Measurements from ENCODE around the gene PSMD7.
"Not testable (repeated sequence)": the region's sequence is repeated elsewhere in the genome, so short reads cannot be mapped to it uniquely, and the experiment has no call there.

Gene PSMD7

GRCh38 chr16:74307383-74307782, 10.8 kb downstream of the PSMD7 start:
- H3K4me3 ChIP-seq (ENCODE audit: low read depth, low read length), result no peak overlapping the region
- DNase-seq (ENCODE audit: low read depth, low spot score), result no peak
- TF ChIP-seq CTCF (IDR thresholded peaks at IDR 0.05; ENCODE audit: insufficient read depth, low read length, missing control alignments), result no peak
- ChIA-PET POLR2A (no interaction called here), CTCF (interaction anchor here (0.6 to 2.8 kb wide), 4 partner anchors 10 to 349 kb away, joined by 3 to 11 read pairs (median 7); no protein-coding TSS in a partner anchor)

DNA sequence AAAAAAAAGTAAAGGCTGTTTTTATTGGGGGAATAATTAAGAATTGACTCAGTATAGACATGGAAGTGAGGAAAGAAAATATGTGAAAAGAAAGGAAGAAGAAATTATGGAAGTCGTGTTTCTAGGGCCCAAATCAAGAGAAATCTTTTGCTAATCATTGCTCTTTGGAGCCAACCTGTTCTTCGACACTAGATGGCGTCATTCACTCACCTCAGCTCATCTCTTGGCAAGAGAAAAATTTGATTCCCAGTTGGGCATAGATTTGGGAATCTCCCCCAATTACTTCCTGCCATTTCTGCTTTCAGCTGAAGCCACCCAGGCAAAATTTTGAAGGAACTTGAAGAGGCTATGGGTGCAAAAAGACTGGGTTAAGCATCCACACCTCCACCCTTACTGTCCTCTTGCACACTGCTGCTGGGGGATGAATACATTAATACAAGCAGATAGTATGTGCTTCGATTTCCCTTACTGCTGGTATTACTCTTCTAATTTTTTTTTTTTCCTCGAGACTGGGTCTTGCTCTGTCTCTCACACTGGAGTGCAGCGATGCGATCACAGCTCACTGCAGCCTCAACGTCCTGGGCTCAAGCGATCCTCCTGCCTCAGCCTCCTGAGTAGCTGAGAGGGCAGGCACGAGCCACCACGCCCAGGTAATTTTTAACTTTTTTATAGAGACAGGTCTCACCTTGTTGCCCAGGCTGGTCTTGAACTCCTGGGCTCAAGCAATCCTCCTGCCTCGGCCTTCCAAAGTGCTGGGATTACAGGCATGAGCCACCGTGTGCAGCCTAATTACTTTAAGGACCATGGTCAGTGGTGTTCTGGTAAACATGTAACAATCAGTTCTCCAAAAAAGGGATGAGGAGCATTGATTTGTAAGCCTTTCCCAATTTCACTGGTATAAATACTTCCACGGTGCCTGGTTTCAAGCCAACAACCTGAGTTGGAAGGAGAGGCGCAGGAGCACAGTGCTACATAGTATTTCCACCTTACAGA, 13.5 kb downstream of the PSMD7 start:
- TF ChIP-seq CTCF (IDR thresholded peaks at IDR 0.05; ENCODE audit: insufficient read depth, low read length, missing control alignments), result peak; percentile 68
- DNase-seq (ENCODE audit: low read depth, low spot score), result no peak
- POLR2A ChIA-PET, result no interaction called here
- no peak overlapping the region for H3K4me3 ChIP-seq (ENCODE audit: low read depth, low read length)
- CTCF ChIA-PET, result interaction anchor here (0.6 to 1.8 kb wide), 16 partner anchors 9 to 583 kb away, joined by 3 to 18 read pairs (median 3); no protein-coding TSS in a partner anchor

DNA sequence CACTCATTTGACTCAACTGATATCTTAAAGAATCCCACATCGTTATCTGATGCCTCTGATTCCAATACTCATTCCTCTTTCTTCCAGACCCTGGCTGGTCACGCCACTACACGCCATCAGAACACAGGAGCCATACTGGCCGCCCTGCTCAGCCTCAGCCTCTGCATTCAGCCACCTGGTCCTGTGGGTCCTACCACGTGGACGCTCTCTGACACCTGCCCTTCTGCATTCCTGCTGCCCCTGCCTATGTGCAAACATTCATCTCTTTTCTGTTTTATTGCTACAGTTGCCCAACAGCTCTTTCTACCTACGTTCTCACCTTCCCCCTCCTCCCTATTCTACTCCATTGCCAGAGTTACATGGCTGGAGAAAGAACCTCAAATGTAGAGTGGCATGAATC, 18.4 kb downstream of the PSMD7 start:
- ChIA-PET CTCF (no interaction called here), POLR2A (no interaction called here)
- DNase-seq (ENCODE audit: low read depth, low spot score), result no peak
- no peak overlapping the region for H3K4me3 ChIP-seq (ENCODE audit: low read depth, low read length)
- no peak for TF ChIP-seq CTCF (IDR thresholded peaks at IDR 0.05; ENCODE audit: insufficient read depth, low read length, missing control alignments)

DNA sequence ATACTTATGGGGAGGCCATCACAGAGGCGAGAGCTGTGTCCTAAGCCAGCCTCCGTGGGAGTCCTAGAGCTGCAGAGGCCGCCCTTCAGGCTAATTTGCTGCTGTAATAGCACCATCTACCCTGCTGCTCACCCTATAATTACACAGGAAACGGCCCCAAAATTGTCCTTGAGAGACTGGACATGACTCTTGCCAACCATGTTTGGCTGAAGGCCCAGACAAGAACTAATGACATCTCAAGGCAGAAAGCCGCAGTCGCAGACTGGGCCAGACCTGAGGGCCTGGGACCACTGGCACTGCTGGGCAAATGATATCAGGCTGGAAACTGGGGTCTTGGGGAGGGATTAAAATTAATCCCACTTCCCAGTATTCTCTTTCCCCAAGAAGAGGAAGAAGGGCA, 24.1 kb downstream of the PSMD7 start:
- DNase-seq (ENCODE audit: low read depth, low spot score), result no peak
- TF ChIP-seq CTCF (IDR thresholded peaks at IDR 0.05; ENCODE audit: insufficient read depth, low read length, missing control alignments), result no peak
- ChIA-PET CTCF (no interaction called here), POLR2A (no interaction called here)
- no peak overlapping the region for H3K4me3 ChIP-seq (ENCODE audit: low read depth, low read length)

GRCh38 chr16:74321356-74321755, 24.7 kb downstream of the PSMD7 start:
- TF ChIP-seq CTCF (IDR thresholded peaks at IDR 0.05; ENCODE audit: insufficient read depth, low read length, missing control alignments), result no peak
- no peak for DNase-seq (ENCODE audit: low read depth, low spot score)
- POLR2A ChIA-PET, result no interaction called here
- H3K4me3 ChIP-seq (ENCODE audit: low read depth, low read length), result no peak overlapping the region
- CTCF ChIA-PET, result no interaction called here

GRCh38 chr16:74322301-74322710, 25.7 kb downstream of the PSMD7 start:
- CTCF ChIA-PET, result interaction anchor here (0.8 kb wide), 1 partner anchor 13 kb away, joined by 3 read pairs; no protein-coding TSS in a partner anchor
- POLR2A ChIA-PET, result interaction anchor here (0.6 kb wide), 1 partner anchor 784 kb away, joined by 3 read pairs; no protein-coding TSS in a partner anchor
- no peak for DNase-seq (ENCODE audit: low read depth, low spot score)
- no peak for TF ChIP-seq CTCF (IDR thresholded peaks at IDR 0.05; ENCODE audit: insufficient read depth, low read length, missing control alignments)
- H3K4me3 ChIP-seq (ENCODE audit: low read depth, low read length), result no peak overlapping the region

DNA sequence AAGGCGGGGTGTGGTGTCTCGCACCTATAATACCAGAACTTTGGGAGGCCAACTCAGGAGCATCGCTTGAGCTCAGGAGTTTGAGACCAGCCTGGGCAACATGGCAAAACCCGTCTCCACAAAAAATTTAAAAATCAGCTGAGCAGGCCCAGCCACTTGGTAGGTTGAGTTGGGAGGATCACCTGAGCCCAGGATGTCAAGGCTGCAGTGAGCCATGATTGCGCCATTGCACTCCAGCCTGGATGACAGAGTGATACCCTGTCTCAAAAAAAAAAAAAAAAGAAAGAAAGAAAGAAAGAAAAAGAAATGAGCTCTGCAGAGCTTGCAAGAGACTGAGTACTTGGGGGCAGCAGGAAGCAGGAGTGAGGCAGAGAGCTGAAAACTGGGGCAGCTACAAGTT, 28.2 kb downstream of the PSMD7 start:
- CTCF ChIA-PET, result interaction anchor here (1.8 to 1.9 kb wide), 2 partner anchors 11 to 13 kb away, joined by 4 read pairs; no protein-coding TSS in a partner anchor
- DNase-seq (ENCODE audit: low read depth, low spot score); POLR2A ChIA-PET; H3K4me3 ChIP-seq (ENCODE audit: low read depth, low read length): not testable (repeated sequence)
